Esophagus muscularis mucosa (tissue), 4 donors: Measurements from ENCODE around the gene ARSB. TPM values are rescaled to one million over a fixed set of nuclear protein-coding genes. Genes with fewer than 3 reads are reported as not detected.

Experiments used
- DNase-seq: peaks from one replicate; pipeline ENCODE4 v3.0.0-alpha.2; 2017; ENCODE audit errors: extremely low spot score
- H3K27ac ChIP-seq, 4 donors: fragments of 200-600 bp; sonication (generic); replicated peaks in 1 of 4; 1 replicate in 3 of 4; 2 replicates in 1 of 4; pipeline ENCODE4 v1.5.1; 2016 to 2019; ENCODE audit warnings: mild to moderate bottlenecking in 1 of 4
- H3K27me3 ChIP-seq, 4 donors: fragments of 200-600 bp; sonication (generic); one replicate each; pipeline versions ENCODE4 v1.5.1 to v1.6.0; 2016 to 2019
- H3K36me3 ChIP-seq, 4 donors: fragments of 200-600 bp; sonication (generic); one replicate each; pipeline ENCODE4 v1.5.1; 2016 to 2019
- H3K4me1 ChIP-seq, 4 donors: fragments of 200-600 bp; sonication (generic); one replicate each; pipeline ENCODE4 v1.5.1; 2016 to 2019
- H3K4me3 ChIP-seq, 4 donors: fragments of 200-600 bp; sonication (generic); 1 replicate in 2 of 4; 2 replicates in 2 of 4; pipeline ENCODE4 v1.5.1; 2016 to 2019; ENCODE audit warnings: mild to moderate bottlenecking in 4 of 4, moderate library complexity in 1 of 4
- H3K9me3 ChIP-seq, 4 donors: fragments of 200-600 bp; sonication (generic); 1 replicate in 3 of 4; 2 replicates in 1 of 4; pipeline ENCODE4 v1.5.1; 2016 to 2019
- EP300 ChIP-seq: sonication (generic); formaldehyde crosslinking; IDR thresholded peaks from one replicate; pipeline ENCODE4 v1.6.1; 2017; ENCODE audit warnings: antibody characterized with exemption
- POLR2A ChIP-seq: fragments of 450-650 bp; IDR thresholded peaks from one replicate; pipeline ENCODE4 v1.6.1; 2017; ENCODE audit warnings: antibody characterized with exemption, moderate library complexity, mild to moderate bottlenecking, low read depth
- POLR2AphosphoS5 ChIP-seq, 2 donors: sonication (generic); formaldehyde crosslinking; IDR thresholded peaks; one replicate each; pipeline ENCODE4 v1.6.1; 2017; ENCODE audit warnings: antibody characterized with exemption in 2 of 2
- WGBS: methylation state at CpG from one replicate; pipeline ENCODE4 v1.1.5; 2018; 5-methylcytosine and 5-hydroxymethylcytosine counted together
- intact Hi-C: fragments of 100-400 bp; cut with DNase I; formaldehyde crosslinking; loops from one replicate; pipeline ENCODE4 v1.15.1; 2023
- total RNA-seq, 4 donors: library from RNA; depleted of rRNA; stranded (reverse); fragments of >200 nt; gene quantifications; one replicate each; pipeline versions ENCODE4 v1.1.0 to v1.2.1, GENCODE V29; 2016
- TF ChIP-seq, protein P1 (sequence below), 3 experiments: fragments of 200-600 bp in 2 of 3; fragments of 450-650 bp in 1 of 3; sonication (generic) in 2 of 3; IDR thresholded peaks; one replicate each; pipeline ENCODE4 v1.5.1; 2017 to 2019; ENCODE audit warnings: antibody characterized with exemption in 3 of 3, mild to moderate bottlenecking in 2 of 3, moderate library complexity in 1 of 3

Gene ARSB
- total RNA-seq, 4 donors from 2014 or later = 58.0 to 103 (median 67.5) TPM

- Histone ChIP-seq H3K27ac (peak overlapping the region in 2 of 4 donors; percentile 9 to 45), H3K4me3 (no peak overlapping the region), H3K4me1 (peaks cover 0 to 33% (median 33%) of the 10 kb centered on the region in 4 donors), H3K9me3 (no peaks in the 10 kb centered on the region), H3K36me3 (peaks cover 0 to 9% (median 1%) of the 10 kb centered on the region in 4 donors), H3K27me3 (no peaks in the 10 kb centered on the region)
- DNase-seq = no peak
- WGBS = 35% methylated on average over 6 of the region's 6 CpGs
- intact Hi-C loops = no loop called here
- no peak for TF ChIP-seq POLR2AphosphoS5 (IDR thresholded peaks at IDR 0.05)
- TF ChIP-seq POLR2A = no peak
- no peak for TF ChIP-seq EP300
- TF ChIP-seq, protein P1, sequence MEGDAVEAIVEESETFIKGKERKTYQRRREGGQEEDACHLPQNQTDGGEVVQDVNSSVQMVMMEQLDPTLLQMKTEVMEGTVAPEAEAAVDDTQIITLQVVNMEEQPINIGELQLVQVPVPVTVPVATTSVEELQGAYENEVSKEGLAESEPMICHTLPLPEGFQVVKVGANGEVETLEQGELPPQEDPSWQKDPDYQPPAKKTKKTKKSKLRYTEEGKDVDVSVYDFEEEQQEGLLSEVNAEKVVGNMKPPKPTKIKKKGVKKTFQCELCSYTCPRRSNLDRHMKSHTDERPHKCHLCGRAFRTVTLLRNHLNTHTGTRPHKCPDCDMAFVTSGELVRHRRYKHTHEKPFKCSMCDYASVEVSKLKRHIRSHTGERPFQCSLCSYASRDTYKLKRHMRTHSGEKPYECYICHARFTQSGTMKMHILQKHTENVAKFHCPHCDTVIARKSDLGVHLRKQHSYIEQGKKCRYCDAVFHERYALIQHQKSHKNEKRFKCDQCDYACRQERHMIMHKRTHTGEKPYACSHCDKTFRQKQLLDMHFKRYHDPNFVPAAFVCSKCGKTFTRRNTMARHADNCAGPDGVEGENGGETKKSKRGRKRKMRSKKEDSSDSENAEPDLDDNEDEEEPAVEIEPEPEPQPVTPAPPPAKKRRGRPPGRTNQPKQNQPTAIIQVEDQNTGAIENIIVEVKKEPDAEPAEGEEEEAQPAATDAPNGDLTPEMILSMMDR (IDR thresholded peaks at IDR 0.05) = no peak
Observed at GRCh38 chr5:78889369-78890140, 95.6 kb downstream of the ARSB start.

- 56% methylated on average over 10 of the region's 10 CpGs for WGBS
- no peak for TF ChIP-seq POLR2A
- TF ChIP-seq, protein P1 (IDR thresholded peaks at IDR 0.05) = no peak
- TF ChIP-seq EP300 = no peak
- TF ChIP-seq POLR2AphosphoS5 (IDR thresholded peaks at IDR 0.05) = no peak
- H3K4me1 ChIP-seq = peaks cover 0 to 26% (median 25%) of the 10 kb centered on the region in 4 donors
- no peak overlapping the region for H3K4me3 ChIP-seq
- H3K36me3 ChIP-seq = peaks cover 0 to 9% (median 3%) of the 10 kb centered on the region in 4 donors
- H3K27me3 ChIP-seq = no peaks in the 10 kb centered on the region
- intact Hi-C loops = no loop called here
- peak overlapping the region in 1 of 4 donors; percentile 38 for H3K27ac ChIP-seq
- no peak for DNase-seq
- no peaks in the 10 kb centered on the region for H3K9me3 ChIP-seq
Observed at GRCh38 chr5:78888580-78889368, 96.3 kb downstream of the ARSB start.

- no peak for DNase-seq
- no peak overlapping the region for H3K27ac ChIP-seq
- H3K4me1 ChIP-seq = peaks cover 0 to 24% (median 23%) of the 10 kb centered on the region in 4 donors
- TF ChIP-seq POLR2AphosphoS5 (IDR thresholded peaks at IDR 0.05) = no peak
- no peak for TF ChIP-seq EP300
- H3K36me3 ChIP-seq = peaks cover 0 to 9% (median 3%) of the 10 kb centered on the region in 4 donors
- no peaks in the 10 kb centered on the region for H3K9me3 ChIP-seq
- H3K27me3 ChIP-seq = no peaks in the 10 kb centered on the region
- no peak overlapping the region for H3K4me3 ChIP-seq
- intact Hi-C loops = no loop called here
- WGBS = 83% methylated on average over 6 of the region's 6 CpGs
Observed at GRCh38 chr5:78887384-78888118, 97.6 kb downstream of the ARSB start.

DNA sequence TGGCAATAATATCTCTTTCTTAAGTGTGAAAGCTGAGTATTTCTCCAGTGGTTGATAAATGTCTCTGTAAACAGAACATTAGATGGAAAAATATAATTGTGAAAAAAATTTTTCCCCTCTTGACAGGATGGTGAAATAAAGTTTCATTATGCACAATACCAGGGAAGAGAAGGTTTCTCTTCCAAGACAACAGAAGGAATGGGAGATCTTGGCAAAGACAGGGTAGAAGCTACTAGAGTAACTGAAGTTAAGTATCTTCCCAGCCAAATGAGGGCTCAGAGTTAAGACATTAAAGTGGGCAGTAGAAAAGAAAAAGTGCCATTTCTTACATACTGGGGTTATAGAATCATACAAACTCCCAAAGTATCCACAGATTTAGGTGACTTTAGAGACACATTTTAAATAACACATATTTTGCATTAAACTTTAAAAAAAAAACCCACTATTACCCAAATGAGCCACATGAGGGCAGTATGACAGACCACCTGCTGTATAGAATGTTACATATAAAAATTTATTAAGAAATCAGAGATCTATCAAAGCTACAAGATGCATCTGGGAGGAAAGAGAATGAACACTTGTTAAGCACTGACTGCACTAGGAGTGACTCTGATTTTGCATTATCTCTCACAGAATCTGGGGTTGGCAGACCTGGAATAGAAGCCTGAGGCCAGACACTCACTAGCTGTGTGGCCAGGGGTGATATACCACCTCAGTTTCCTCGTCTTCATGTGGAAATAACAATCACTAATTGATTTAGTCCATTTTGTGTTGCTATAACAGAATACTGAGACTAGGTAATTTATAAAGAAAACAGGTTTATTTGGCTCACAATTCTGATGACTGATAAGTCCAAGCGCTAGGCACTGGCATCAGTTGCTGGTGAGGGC, 98.5 kb downstream of the ARSB start:
- 88% methylated on average over 2 of the region's 2 CpGs for WGBS
- H3K4me3 ChIP-seq = no peak overlapping the region

More for the DNA sequence above, 98.5 kb downstream of the ARSB start:
- H3K27ac ChIP-seq = no peak overlapping the region
- H3K27me3 ChIP-seq = no peaks in the 10 kb centered on the region
- H3K9me3 ChIP-seq = no peaks in the 10 kb centered on the region
- H3K4me1 ChIP-seq = peaks cover 0 to 24% (median 23%) of the 10 kb centered on the region in 4 donors
- intact Hi-C loops = no loop called here
- TF ChIP-seq POLR2A (no peak), EP300 (no peak), POLR2AphosphoS5 (IDR thresholded peaks at IDR 0.05) (no peak)
- TF ChIP-seq, protein P1 (IDR thresholded peaks at IDR 0.05) = peak; percentile 31 to 64 (median 55)
- no peak for DNase-seq
- peaks cover 0 to 9% (median 3%) of the 10 kb centered on the region in 4 donors for H3K36me3 ChIP-seq
